ENCODE data around the gene ZDHHC14.

DNA sequence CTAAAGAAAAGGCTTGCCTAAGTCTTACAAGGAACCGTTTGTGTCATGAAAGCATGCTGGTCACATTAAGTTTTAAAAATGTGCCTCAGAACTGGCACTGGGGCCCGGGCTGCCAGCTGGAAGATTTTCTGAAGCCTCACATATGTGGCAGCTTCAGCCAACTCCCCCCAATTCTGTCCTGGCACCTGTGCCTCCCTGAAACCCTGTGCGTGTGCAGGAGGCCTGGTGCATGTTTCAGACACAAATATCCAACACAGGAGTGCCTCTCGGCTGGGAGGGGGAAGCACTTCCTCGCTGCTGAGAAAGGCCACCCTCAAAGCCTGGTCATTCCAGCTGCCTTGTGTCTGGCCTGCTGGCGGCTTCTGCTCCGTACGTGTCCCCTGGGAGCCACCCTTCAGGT is 253.6 kb downstream of the ZDHHC14 start:
- no peak for TF ChIP-seq EZH2 (IDR thresholded peaks at IDR 0.05; ENCODE audit: low read depth, low read length, severe bottlenecking)
- TF ChIP-seq, protein P1, sequence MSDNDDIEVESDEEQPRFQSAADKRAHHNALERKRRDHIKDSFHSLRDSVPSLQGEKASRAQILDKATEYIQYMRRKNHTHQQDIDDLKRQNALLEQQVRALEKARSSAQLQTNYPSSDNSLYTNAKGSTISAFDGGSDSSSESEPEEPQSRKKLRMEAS (IDR thresholded peaks at IDR 0.05): no peak
- TF ChIP-seq, protein P2, sequence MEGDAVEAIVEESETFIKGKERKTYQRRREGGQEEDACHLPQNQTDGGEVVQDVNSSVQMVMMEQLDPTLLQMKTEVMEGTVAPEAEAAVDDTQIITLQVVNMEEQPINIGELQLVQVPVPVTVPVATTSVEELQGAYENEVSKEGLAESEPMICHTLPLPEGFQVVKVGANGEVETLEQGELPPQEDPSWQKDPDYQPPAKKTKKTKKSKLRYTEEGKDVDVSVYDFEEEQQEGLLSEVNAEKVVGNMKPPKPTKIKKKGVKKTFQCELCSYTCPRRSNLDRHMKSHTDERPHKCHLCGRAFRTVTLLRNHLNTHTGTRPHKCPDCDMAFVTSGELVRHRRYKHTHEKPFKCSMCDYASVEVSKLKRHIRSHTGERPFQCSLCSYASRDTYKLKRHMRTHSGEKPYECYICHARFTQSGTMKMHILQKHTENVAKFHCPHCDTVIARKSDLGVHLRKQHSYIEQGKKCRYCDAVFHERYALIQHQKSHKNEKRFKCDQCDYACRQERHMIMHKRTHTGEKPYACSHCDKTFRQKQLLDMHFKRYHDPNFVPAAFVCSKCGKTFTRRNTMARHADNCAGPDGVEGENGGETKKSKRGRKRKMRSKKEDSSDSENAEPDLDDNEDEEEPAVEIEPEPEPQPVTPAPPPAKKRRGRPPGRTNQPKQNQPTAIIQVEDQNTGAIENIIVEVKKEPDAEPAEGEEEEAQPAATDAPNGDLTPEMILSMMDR (IDR thresholded peaks at IDR 0.05; ENCODE audit: control extremely low read depth in 1 of 3, insufficient read depth in 1 of 3, low read depth in 1 of 3, low read length in 3 of 3): no peak
- TF ChIP-seq RBBP5 (IDR thresholded peaks at IDR 0.05; ENCODE audit: borderline replicate concordance, low read depth, low read length): no peak
- no peak for TF ChIP-seq NRF1 (IDR thresholded peaks at IDR 0.05; ENCODE audit: low read depth, low read length)
- TF ChIP-seq EP300 (IDR thresholded peaks at IDR 0.05; ENCODE audit: borderline replicate concordance in 1 of 2, low read depth in 2 of 2, low read length in 2 of 2): no peak
- no peak for TF ChIP-seq POLR2A (IDR thresholded peaks at IDR 0.05; ENCODE audit: control extremely low read depth in 1 of 2, low read depth in 2 of 2, low read length in 2 of 2)
- TF ChIP-seq SUZ12 (IDR thresholded peaks at IDR 0.05; ENCODE audit: low read length): no peak
- TF ChIP-seq, protein P3, sequence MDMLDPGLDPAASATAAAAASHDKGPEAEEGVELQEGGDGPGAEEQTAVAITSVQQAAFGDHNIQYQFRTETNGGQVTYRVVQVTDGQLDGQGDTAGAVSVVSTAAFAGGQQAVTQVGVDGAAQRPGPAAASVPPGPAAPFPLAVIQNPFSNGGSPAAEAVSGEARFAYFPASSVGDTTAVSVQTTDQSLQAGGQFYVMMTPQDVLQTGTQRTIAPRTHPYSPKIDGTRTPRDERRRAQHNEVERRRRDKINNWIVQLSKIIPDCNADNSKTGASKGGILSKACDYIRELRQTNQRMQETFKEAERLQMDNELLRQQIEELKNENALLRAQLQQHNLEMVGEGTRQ (IDR thresholded peaks at IDR 0.05; ENCODE audit: low read length): no peak
- TF ChIP-seq KDM5A (IDR thresholded peaks at IDR 0.05; ENCODE audit: low read length): no peak
- no peak for TF ChIP-seq TAF1 (IDR thresholded peaks at IDR 0.05; ENCODE audit: low read depth, low read length)
- TF ChIP-seq, protein P4, sequence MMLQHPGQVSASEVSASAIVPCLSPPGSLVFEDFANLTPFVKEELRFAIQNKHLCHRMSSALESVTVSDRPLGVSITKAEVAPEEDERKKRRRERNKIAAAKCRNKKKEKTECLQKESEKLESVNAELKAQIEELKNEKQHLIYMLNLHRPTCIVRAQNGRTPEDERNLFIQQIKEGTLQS (IDR thresholded peaks at IDR 0.05; ENCODE audit: insufficient read depth, low read depth, low read length): no peak
